Epidermal melanocyte (primary cell): ENCODE results near the gene PPP1R11.
"Not testable (repeated sequence)": the region's sequence is repeated elsewhere in the genome, so short reads cannot be mapped to it uniquely, and the experiment has no call there.

Experiments used
- DNase-seq: peaks from one replicate; pipeline ENCODE4 v3.0.0; 2011; ENCODE audit warnings: low spot score; ENCODE audit not compliant: insufficient read length

PPP1R11 gene

DNA sequence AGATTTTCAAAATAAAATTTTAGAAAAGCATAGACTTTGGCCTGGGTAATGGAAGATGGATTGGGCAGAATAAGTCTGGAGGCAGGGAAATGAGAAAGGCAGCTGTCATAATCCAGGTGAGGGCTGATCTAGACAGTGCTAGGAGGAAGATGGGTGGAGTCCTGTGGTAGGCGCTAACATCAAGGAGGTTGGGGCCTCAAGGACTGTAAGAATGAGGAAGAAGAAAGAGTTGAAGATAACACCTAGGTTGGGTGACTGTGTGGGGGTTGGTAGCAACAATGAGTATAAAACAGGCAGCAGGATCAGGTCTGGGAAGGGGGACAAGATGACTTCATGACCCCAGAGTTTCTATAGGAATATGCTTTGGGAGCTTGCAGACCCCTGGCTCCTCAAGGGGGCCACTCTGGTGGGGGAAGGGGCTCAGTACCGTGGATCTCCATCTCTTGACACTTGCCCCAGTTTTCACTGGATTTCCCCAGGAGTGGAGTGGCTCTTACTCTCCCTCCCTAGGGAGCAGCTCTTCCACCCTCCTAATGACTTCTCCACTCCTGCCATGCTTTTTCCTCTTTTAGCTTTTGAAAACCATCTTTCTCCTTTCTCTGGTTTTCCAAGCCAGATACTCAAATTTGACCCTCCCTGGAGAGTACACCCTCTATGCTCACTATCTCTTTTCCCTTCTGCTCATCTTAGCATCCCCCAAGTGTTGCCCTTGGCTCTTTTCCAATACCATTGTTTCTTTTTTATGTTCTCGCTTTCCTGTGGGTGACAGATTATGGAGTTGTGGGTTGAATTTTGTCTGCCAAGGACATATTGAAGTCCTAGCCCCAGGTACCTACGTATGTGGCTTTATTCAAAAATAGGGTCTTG lies 31.1 kb downstream of the PPP1R11 start:
- DNase-seq: no peak

DNA sequence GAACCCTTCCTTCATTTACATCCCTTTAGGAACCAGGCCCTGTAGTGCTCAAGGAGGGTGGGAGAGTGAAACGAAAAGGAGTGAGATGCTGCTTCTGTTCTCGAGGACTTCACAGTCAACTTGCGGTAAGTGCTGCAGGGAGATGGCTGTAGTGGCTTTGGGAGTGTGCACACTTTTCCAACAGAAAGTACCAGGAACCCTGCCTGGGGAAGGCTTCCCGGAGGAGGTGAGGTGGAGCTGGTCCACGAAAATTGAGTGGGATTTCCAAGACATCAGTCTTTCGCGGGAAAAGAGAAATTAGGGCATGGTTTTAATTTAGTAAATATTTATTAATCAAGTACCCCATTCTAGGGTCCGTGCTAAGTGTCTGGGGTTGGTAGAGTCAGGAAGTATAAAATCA lies 33.2 kb downstream of the PPP1R11 start:
- no peak for DNase-seq

DNA sequence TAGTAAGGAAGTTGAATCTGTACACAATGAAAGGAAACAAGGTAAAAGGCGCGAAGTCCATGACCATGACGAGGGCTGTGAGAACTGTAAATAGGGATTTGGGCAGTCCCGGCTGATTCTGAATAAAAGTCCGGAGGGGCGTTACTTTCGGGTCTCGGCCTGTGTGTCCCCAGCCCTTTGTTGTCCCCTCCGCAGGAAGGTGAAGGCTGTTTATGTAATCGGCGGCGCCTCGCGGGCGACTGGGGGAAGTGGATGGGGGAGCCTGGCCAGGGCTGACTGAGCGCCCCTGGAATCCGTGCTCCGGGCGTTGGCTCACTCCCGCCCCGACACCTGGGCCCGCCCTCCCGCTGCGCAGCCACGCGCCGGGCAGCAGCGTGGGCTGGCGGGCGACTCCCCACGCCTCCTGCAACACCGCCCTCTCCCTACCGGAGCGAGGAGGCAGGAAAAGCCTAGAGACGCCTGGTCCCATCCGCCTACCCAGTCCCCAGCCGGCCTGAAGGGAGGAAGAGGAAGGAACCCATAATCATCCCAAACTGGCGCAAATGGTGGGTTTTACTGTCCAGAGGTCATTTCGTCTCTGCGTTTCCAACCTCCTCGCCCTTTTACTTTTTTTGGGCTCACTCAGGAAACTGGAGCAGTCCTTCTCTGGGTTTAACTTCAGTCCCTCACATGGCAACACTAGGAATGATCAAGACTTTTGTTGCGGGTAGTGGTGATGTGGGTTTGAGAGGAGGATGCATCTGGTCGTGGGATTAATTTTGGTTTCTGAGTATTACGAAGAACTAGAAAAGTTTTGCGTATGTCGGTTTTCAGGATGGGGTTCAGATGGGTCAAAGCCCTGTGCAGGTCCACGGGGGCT lies 33.8 kb downstream of the PPP1R11 start:
- no peak for DNase-seq

GRCh38 chr6:30101444-30102413 lies 34.7 kb downstream of the PPP1R11 start:
- peak; percentile 86 for DNase-seq

DNA sequence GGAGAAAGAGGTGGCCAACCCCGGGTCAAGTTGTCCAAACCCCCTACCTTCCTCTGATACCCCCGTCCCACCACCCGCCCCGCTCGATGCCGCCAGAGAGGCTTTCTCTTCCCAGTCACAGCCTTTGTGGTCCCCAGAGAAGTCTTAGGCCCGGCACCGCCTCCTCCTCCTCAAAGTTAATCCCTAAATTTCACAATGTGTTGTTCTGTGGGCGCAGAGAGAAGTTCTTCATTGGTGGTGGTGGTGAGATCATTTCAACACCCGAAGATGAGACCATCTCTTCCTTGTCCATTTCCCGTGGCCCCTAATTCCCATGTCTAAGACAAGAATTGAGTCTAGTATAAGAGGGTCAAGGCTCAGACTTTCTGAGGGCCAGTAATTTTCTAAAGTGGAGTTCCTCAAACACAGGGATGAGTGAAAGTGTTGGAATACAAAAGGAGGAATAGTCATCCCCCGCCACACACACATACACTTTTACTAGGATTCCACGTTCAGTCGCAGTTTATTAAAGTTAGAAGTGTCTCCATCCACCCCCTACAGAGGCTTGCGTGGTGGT lies 35.5 kb downstream of the PPP1R11 start:
- no peak for DNase-seq

DNA sequence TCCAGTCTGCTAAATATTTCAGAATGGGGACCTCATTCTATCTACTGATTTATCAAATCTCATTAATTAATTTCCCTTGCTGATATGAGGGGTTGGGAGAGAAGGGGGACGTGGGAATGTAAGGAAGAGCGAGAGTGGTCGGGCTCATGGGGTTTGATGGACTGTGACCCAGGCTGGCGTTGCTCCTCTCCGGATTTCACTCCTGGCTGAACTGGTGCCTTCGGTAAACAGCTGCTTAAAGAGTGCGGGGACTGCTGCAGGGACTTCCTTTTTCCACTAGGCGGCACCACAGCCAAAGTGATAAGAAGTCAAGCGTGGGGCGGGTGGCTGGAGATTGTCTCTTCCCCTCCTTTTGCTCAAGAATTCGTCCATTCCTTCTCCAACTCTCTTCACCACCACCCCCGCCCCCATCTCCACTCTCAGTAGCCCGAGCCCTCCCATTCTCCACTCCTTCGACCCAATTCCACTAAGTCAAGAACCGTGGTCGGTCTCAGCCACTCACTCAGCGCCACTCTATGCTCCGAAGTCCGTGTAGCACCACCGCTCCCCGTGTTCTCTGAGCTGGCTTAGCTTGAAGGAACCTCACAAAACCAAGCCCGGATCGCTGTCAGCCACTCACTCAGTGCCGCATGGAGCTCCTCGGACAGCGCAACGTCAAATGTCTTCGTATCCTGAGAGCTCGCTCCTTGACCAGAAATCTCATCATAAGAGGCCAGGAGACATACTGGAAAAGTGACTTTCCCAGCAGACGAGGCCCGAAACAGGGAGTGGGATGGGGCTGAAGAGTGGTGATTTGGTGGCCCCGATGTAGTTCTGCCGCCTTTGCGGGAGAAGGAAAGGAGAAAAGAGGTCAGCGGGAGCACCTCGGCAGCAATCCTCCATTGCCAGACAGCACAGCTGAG lies 36.2 kb downstream of the PPP1R11 start:
- peak; percentile 81 for DNase-seq

- DNase-seq: no peak
Observed at GRCh38 chr6:30103872-30104179, 36.8 kb downstream of the PPP1R11 start.

DNA sequence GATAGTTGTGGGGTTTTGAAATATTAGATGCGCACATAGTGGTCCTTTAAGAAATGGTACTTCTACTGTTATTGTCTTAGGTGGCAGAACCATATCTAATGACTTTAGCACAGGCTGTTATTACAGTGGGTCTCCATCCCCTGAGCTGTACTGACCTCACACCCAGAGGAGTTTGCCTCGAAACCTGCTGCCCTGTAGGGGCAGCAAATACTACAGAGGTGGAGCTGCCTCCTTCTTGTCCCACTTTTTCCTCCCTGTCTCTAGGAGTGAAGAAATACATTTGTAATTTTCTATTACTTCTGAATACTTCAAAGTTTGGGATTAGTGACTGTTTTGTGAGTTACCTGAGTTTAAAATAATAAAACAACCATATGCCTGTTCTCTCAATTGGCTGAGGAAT lies 37.7 kb downstream of the PPP1R11 start:
- DNase-seq: no peak

- DNase-seq: no peak
Observed at GRCh38 chr6:30111266-30111856, 44.4 kb downstream of the PPP1R11 start.

DNA sequence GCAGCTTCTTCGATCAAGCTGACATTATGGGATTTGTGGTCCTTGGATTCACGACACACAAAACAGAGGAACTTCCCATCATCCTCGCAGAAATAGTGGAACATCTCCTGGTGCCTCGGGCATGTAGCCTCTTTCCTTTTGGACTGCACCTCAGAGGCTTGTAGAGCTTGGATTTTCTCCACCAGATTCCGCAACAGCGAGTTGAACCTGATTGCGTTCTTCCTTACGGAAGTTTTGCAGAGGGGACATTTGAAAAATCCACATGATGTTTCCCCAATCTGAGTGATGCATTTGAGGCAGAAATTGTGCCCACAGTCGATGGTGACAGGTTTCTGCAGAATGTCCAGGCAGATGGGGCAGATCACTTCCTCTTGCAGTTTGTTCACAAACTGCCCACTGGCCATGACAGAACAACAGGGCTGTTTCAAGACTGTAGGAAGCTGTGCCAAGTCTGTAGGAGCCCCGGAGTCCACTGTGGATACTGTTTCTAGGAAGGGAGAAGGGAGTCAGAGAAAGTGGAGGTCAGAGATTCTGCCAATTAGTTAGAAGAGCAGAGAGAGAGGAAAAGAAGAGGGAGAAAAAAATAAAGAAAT lies 45.5 kb downstream of the PPP1R11 start:
- no peak for DNase-seq

DNA sequence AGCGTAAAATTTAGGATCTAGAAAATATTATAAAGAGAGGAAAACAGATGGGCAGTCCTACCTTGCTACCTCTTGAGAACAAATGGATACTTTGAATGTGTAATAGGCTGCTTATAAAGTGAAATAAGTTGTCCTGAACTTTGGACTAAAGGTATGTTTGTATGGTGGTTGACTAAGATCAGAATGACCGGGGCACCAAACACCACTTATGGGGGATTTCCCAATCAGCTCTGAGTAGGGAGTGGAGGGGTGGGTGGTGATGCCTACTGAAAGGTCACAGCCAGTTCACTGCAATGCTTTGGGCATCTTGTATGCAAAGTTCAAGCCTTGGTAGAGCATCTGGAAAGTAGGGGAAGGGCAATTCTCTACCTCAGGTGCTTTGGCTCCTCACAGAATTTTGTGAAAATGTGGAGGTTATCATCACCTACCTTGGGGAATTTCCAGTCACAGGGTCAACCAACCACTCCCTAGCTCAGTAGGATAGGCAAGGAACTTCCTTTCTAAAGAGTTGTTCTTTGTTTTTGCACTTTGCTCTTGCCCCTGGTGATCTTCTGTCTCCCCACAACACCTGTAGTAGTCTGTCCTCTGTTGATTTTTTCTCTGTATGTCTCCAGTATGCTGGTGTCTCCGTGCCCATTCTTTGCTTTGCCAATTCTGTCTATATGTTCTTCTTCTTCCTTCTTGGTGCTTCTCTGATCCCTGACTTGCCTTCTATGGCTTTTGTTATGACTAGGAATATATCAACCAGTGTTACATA lies 46.2 kb downstream of the PPP1R11 start, which contains the start of gene TRIM31:
Gene TRIM31, minus strand, starts transcription at position 88 of the 757 bp plus-strand sequence. CDS start 285 bp downstream, outside the sequence.
- DNase-seq: no peak

DNA sequence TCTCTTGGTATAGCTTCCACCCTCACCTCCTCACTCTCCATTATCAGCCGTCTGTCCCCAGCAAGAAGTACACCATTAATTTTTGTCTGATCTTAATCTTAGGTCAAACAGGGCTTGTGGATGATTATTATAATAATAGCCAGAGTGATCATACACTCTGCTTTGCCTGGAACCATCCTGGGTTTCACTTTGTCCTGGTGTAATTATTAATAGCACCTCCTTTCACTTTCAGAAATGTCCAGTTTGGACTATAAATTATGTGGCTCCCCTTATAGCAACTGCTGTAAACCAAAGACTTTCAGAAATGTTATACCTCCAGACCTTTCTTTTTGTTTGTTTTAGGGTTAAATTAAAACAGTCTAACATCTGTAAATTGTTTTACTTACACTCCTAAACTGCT lies 46.8 kb downstream of the PPP1R11 start:
- DNase-seq: no peak

- DNase-seq: no peak
Observed at GRCh38 chr6:30116724-30117123, 49.7 kb downstream of the PPP1R11 start.

DNA sequence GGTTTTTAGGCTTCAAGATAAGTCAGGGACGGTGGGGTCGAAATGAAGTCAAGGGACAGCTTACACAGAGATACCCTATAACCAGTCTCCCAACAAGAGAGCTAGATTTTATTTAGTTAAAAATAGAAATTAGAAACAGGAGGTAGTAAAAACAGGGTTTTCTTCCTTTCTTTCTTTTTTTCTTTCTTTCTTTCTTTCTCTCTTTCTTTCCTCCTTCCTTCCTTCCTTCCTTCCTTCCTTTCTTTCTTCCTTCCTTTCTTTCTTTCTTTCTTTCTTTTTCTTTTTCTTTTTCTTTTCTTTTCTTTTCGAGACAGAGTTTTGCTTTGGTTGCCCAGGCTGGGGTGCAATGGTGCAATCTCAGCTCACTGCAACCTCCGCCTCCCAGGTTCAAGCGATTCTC lies 51.7 kb downstream of the PPP1R11 start:
- not testable (repeated sequence) for DNase-seq
